Psoas muscle (tissue), 8 donors: ENCODE measurements around the gene IPO8. TPM values are rescaled to one million over a fixed set of nuclear protein-coding genes. Genes with fewer than 3 reads are reported as not detected.

Source experiments
- ATAC-seq, 4 donors: fragments of 200-7000 bp; cut with Tn5 transposase; one replicate each; pipeline ENCODE4 v1.9.1; 2020; ENCODE audit warnings: moderate library complexity in 3 of 4, mild to moderate bottlenecking in 2 of 4
- DNase-seq, 2 donors: peaks; one replicate each; pipeline ENCODE4 v3.0.0-alpha.2; 2020
- H3K27ac ChIP-seq: fragments of 200-600 bp; one replicate; pipeline ENCODE4 v1.8.0; 2022
- H3K27me3 ChIP-seq, 3 donors: fragments of 200-600 bp in 1 of 3; one replicate each; pipeline versions ENCODE4 v1.6.1 to v1.8.0; 2013 to 2022; ENCODE audit warnings: low read length in 2 of 3, mild to moderate bottlenecking in 2 of 3, moderate library complexity in 1 of 3; ENCODE audit not compliant: insufficient read depth in 3 of 3
- H3K36me3 ChIP-seq, 2 donors: fragments of 200-600 bp in 1 of 2; one replicate each; pipeline versions ENCODE4 v1.6.1 to v1.8.0; 2013 to 2022; ENCODE audit warnings: low read depth in 1 of 2, mild to moderate bottlenecking in 1 of 2, moderate library complexity in 1 of 2; ENCODE audit not compliant: insufficient read depth in 1 of 2
- H3K4me1 ChIP-seq: fragments of 200-600 bp; one replicate; pipeline ENCODE4 v1.8.0; 2022
- H3K4me3 ChIP-seq: fragments of 200-600 bp; one replicate; pipeline ENCODE4 v1.8.0; 2022; ENCODE audit warnings: mild to moderate bottlenecking
- H3K9me3 ChIP-seq: fragments of 200-600 bp; one replicate; pipeline ENCODE4 v1.8.0; 2022
- CTCF ChIP-seq: fragments of 200-600 bp; IDR thresholded peaks from one replicate; pipeline ENCODE4 v1.8.0; 2022; ENCODE audit warnings: antibody characterized with exemption
- WGBS, 3 donors: extraction: QIAGEN DNeasy Blood & Tissue Kit; methylation state at CpG; one replicate each; pipeline versions ENCODE4 v1.1.6 to v1.1.7; 2013; 5-methylcytosine and 5-hydroxymethylcytosine counted together
- intact Hi-C, 2 donors: fragments of 100-400 bp; cut with DNase I; formaldehyde crosslinking; loops; one replicate each; pipeline versions ENCODE4 v1.11.0 to v1.14.2; 2022
- polyA plus RNA-seq, 3 donors: library from polyadenylated mRNA; stranded (reverse); fragments of 200-250 nt; gene quantifications; one replicate each; pipeline ENCODE4 v1.2.3, GENCODE V29; 2013
- total RNA-seq, 4 donors: library from RNA; stranded (reverse); fragmentation: NEBNext Ultra II Directional in 2 of 4; extraction: Animal tissue kit (Norgen Biotek cat#: 25700) in 2 of 4; gene quantifications; one replicate each; pipeline versions ENCODE4 v1.2.1 to v1.2.4, GENCODE V29; 2021 to 2023
- donor health status: healthy with polysubstance abuse.
- donor health status: DM: no; HTN: no; CAD: no; lungs with moderate emphysema.
- donor health status: Bipolar disorder and iron deficiency.
- donor health status: healthy.
- donor health status: DM: yes; HTN: yes; CAD: no.
- donor health status: DM: no; HTN: no; CAD: no.
- donor health status: DM: no; HTN: no; CAD: no.
- donor health status: DM: yes; HTN: yes; CAD: no.

Gene IPO8
- total and polyA plus RNA-seq, 7 donors = 9.8 to 37.2 (median 22.8) TPM

DNA sequence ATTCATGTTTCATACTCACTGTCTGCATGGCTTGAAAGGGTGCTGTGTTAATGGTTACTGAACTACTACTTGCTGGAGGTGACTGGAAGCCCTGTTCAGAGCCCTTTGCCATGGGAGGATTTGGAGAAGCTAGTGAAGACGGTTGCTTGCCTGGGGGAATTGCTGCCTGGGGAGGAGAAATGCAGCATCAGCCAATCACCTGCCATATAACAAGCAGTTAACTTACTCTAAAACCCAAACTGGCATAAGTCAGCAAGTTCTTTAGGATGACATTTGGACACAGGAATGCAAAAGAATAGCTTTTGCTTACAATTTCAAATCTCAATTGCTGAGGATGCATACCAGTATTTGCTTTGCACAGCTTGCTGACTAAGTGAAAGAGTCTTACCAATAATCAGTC is 23.4 kb upstream of the IPO8 start:
- intact Hi-C loops = no loop called here
- no peak for TF ChIP-seq CTCF
- ATAC-seq (no peak), DNase-seq (no peak)
- Histone ChIP-seq H3K4me1 (no peaks in the 10 kb centered on the region), H3K36me3 (peaks cover 0 to 94% of the 10 kb centered on the region in 2 donors), H3K27me3 (no peaks in the 10 kb centered on the region), H3K27ac (no peak overlapping the region), H3K9me3 (no peaks in the 10 kb centered on the region), H3K4me3 (no peak overlapping the region)
- WGBS, 3 donors = 66 to 74% (median 69%) methylated on average over 1 of the region's 1 CpG

DNA sequence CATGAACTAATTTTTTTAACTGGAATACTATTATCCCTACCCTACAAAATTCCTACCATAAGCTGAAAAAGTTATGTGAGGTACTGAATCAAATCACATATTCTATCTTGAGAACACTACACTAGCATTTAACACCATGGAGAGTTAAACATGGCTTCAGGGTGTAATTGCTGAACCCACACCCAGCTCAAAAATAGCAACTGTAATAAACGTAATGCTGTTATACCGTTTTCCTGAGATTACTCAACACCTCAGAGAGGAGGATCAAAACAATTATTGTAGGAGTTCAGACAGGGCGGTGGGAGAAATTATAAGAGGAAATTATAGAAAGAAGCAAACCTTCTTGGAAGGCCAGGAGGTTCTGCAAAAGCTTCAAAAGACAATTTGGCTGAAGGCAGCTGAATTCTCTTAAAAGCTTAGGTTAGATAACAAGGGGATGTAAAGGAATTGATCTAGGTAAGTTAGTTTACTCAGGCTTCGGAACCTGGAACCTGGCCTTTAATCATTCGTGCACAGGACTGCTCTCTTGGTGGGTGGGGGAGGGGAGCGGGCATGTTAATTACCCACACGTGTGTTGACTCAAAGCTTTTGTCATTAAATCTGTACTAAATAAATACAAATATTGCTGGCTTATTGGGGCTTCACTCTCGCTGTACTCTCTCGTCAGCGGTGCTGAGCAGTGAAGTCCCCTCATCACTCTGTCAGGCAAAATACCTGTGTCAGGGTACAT is 12.1 kb upstream of the IPO8 start:
- TF ChIP-seq CTCF = no peak
- 87 to 93% (median 88%) methylated on average over 10 of the region's 10 CpGs for WGBS, 3 donors

GRCh38 chr12:30706476-30706875 is 10.8 kb upstream of the IPO8 start:
- no peak overlapping the region for H3K27ac ChIP-seq
- no peaks in the 10 kb centered on the region for H3K9me3 ChIP-seq
- intact Hi-C loops = no loop called here
- WGBS, 3 donors = 96 to 98% (median 96%) methylated on average over 2 of the region's 2 CpGs
- H3K27me3 ChIP-seq = no peaks in the 10 kb centered on the region
- H3K4me1 ChIP-seq = no peaks in the 10 kb centered on the region
- H3K36me3 ChIP-seq = peaks cover 2 to 32% of the 10 kb centered on the region in 2 donors
- ATAC-seq (no peak), DNase-seq (no peak)
- H3K4me3 ChIP-seq = no peak overlapping the region
- no peak for TF ChIP-seq CTCF

More for the DNA sequence above, 12.1 kb upstream of the IPO8 start:
- ATAC-seq (no peak), DNase-seq (no peak)
- intact Hi-C loops = no loop called here
- no peaks in the 10 kb centered on the region for H3K4me1 ChIP-seq
- no peak overlapping the region for H3K4me3 ChIP-seq
- no peaks in the 10 kb centered on the region for H3K27me3 ChIP-seq
- peaks cover 2 to 45% of the 10 kb centered on the region in 2 donors for H3K36me3 ChIP-seq
- no peak overlapping the region for H3K27ac ChIP-seq
- H3K9me3 ChIP-seq = no peaks in the 10 kb centered on the region

- Histone ChIP-seq H3K27me3 (no peaks in the 10 kb centered on the region), H3K36me3 (peaks cover 0 to 4% of the 10 kb centered on the region in 2 donors), H3K4me1 (peaks cover 3% of the 10 kb centered on the region), H3K4me3 (no peak overlapping the region), H3K27ac (no peak overlapping the region), H3K9me3 (no peaks in the 10 kb centered on the region)
- intact Hi-C loops = no loop called here
- DNase-seq = no peak
- no peak for ATAC-seq
- TF ChIP-seq CTCF = no peak
Measured at GRCh38 chr12:30701056-30701455, 5.4 kb upstream of the IPO8 start.
